GM13976 (cell line): ENCODE data around the gene KCTD5.
"Not testable (repeated sequence)": the region's sequence is repeated elsewhere in the genome, so short reads cannot be mapped to it uniquely, and the experiment has no call there.

Source experiments
- DNase-seq: peaks from one replicate; pipeline ENCODE4 v3.0.0; 2012; ENCODE audit warnings: low spot score
- in situ Hi-C: fragments of 300-500 bp; cut with MboI; formaldehyde crosslinking; loops from one replicate; pipeline ENCODE4 v1.12.0; 2022; ENCODE audit warnings: low sequenced_read_pairs, mixed read lengths, inconsistent platforms; ENCODE audit not compliant: unreplicated experiment
- TF ChIP-seq, protein P1 (sequence below): IDR thresholded peaks from 2 replicates; pipeline ENCODE4 v1.5.1; 2012; ENCODE audit warnings: borderline replicate concordance, mild to moderate bottlenecking; ENCODE audit not compliant: insufficient read depth; ENCODE audit errors: extremely low read depth, missing control alignments, control extremely low read depth

KCTD5 gene

GRCh38 chr16:2692251-2692947 is 10.1 kb downstream of the KCTD5 start:
- TF ChIP-seq, protein P1, sequence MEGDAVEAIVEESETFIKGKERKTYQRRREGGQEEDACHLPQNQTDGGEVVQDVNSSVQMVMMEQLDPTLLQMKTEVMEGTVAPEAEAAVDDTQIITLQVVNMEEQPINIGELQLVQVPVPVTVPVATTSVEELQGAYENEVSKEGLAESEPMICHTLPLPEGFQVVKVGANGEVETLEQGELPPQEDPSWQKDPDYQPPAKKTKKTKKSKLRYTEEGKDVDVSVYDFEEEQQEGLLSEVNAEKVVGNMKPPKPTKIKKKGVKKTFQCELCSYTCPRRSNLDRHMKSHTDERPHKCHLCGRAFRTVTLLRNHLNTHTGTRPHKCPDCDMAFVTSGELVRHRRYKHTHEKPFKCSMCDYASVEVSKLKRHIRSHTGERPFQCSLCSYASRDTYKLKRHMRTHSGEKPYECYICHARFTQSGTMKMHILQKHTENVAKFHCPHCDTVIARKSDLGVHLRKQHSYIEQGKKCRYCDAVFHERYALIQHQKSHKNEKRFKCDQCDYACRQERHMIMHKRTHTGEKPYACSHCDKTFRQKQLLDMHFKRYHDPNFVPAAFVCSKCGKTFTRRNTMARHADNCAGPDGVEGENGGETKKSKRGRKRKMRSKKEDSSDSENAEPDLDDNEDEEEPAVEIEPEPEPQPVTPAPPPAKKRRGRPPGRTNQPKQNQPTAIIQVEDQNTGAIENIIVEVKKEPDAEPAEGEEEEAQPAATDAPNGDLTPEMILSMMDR: no peak
- in situ Hi-C loops: no loop called here
- no peak for DNase-seq

GRCh38 chr16:2692948-2693651 is 10.8 kb downstream of the KCTD5 start:
- no peak for DNase-seq
- in situ Hi-C loops: no loop called here

DNA sequence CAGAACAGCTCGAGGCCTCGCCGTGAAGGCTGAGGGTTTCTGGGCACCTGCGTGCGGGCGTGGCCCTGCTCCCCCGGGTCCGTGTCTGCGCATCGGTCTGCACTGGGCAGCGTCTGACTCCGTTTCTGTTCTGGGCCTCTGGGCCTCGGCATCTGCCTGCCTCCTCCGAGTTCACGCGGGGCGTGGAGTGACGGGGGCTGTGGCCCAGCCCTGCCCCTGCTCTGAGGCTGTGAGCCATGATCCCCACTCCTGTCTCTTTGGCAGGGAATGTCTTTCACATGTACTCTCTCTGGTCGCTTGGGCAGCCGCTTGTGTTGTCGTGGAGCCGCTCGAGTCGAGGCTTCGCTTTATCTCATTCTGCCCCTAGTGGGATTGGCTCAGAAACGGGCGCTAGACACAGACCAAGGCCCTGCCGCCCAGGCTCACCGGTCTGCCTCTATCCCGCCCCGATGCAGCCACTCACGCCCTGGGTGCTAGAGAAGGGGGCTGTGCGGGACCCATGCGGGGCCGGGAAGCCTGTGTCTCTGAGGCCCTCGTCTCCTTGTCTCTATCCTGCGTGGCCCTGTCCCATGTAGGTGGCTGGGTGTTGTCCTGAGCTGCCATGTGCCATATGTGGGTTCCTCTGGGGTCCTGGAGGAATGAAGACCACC is 14.4 kb downstream of the KCTD5 start:
- DNase-seq, in situ Hi-C loops: not testable (repeated sequence)

More at GRCh38 chr16:2692948-2693651, 10.8 kb downstream of the KCTD5 start:
- TF ChIP-seq, protein P1: no peak

- in situ Hi-C loops: no loop called here
- TF ChIP-seq, protein P1: no peak
- DNase-seq: no peak
These were observed 15.2 kb downstream of the KCTD5 start for GRCh38 chr16:2697401-2697948.

- TF ChIP-seq, protein P1: no peak
- no peak for DNase-seq
- in situ Hi-C loops: no loop called here
These were observed 16.0 kb downstream of the KCTD5 start for GRCh38 chr16:2698103-2698870.

GRCh38 chr16:2698965-2699750 is 16.8 kb downstream of the KCTD5 start:
- DNase-seq: no peak
- in situ Hi-C loops: no loop called here
- TF ChIP-seq, protein P1: no peak
